Activated CD4-positive, CD25-positive, alpha-beta regulatory T cell treated with anti-CD3 and anti-CD28 coated beads, Interleukin-2, amount 50 U/mL, for 24 hours (primary cell): ENCODE results near the gene TGM6.

Source experiments
- ATAC-seq, 2 donors: fragments of 150-1000 bp; cut with Tn5 transposase; one replicate each; pipeline ENCODE4 v1.10.0; 2021; ENCODE audit warnings: mild to moderate bottlenecking in 1 of 2, moderate library complexity in 1 of 2

TGM6 gene

GRCh38 chr20:2365091-2365490, 15.6 kb upstream of the TGM6 start:
- ATAC-seq = no peak

GRCh38 chr20:2365666-2366065, 15.0 kb upstream of the TGM6 start:
- ATAC-seq = no peak

GRCh38 chr20:2368621-2369020, 12.1 kb upstream of the TGM6 start:
- ATAC-seq = no peak

- ATAC-seq = no peak
Measured at GRCh38 chr20:2373098-2373497, 7.6 kb upstream of the TGM6 start.

- no peak for ATAC-seq
Measured at GRCh38 chr20:2374346-2375125, 6.2 kb upstream of the TGM6 start.

- ATAC-seq = no peak
Measured at GRCh38 chr20:2378893-2379292, 1.8 kb upstream of the TGM6 start.

GRCh38 chr20:2379511-2380229, 1.0 kb upstream of the TGM6 start:
- ATAC-seq = peak in 1 of 2 donors; percentile 27

GRCh38 chr20:2381303-2381702, 602 bp downstream of the TGM6 start:
- ATAC-seq = no peak

- ATAC-seq = no peak
Measured at GRCh38 chr20:2382833-2383232, 2.1 kb downstream of the TGM6 start.

- ATAC-seq = no peak
Measured at GRCh38 chr20:2385026-2385425, 4.3 kb downstream of the TGM6 start.

GRCh38 chr20:2385496-2385895, 4.8 kb downstream of the TGM6 start:
- ATAC-seq = no peak

- no peak for ATAC-seq
Measured at GRCh38 chr20:2386516-2387179, 5.9 kb downstream of the TGM6 start.

GRCh38 chr20:2387180-2387577, 6.5 kb downstream of the TGM6 start:
- peak; percentile 66 to 69 for ATAC-seq

- ATAC-seq = peak in 1 of 2 donors; percentile 14
Measured at GRCh38 chr20:2387580-2387979, 6.9 kb downstream of the TGM6 start.

GRCh38 chr20:2390951-2391675, 10.4 kb downstream of the TGM6 start:
- no peak for ATAC-seq

GRCh38 chr20:2394411-2395055, 13.8 kb downstream of the TGM6 start:
- ATAC-seq = no peak

- ATAC-seq = no peak
Measured at GRCh38 chr20:2395136-2395535, 14.4 kb downstream of the TGM6 start.

- no peak for ATAC-seq
Measured at GRCh38 chr20:2396241-2396814, 15.6 kb downstream of the TGM6 start.

GRCh38 chr20:2397091-2397490, 16.4 kb downstream of the TGM6 start:
- ATAC-seq = no peak

GRCh38 chr20:2397595-2398145, 17.0 kb downstream of the TGM6 start:
- ATAC-seq = no peak

- ATAC-seq = no peak
Measured at GRCh38 chr20:2398449-2398848, 17.7 kb downstream of the TGM6 start.

- ATAC-seq = no peak
Measured at GRCh38 chr20:2399390-2399789, 18.7 kb downstream of the TGM6 start.
